Measurements from ENCODE around the gene MEIS2.

Gene MEIS2

GRCh38 chr15:37097144-37097919, 3.0 kb downstream of the MEIS2 start:
- no peak for DNase-seq

- DNase-seq: no peak
Observed at GRCh38 chr15:37096558-37097143, 3.7 kb downstream of the MEIS2 start.

GRCh38 chr15:37095770-37096557, 4.4 kb downstream of the MEIS2 start:
- DNase-seq: no peak

- DNase-seq: no peak
Observed at GRCh38 chr15:37094915-37095711, 5.2 kb downstream of the MEIS2 start.

- DNase-seq: no peak
Observed at GRCh38 chr15:37094333-37094914, 5.9 kb downstream of the MEIS2 start.

GRCh38 chr15:37093480-37094332, 6.6 kb downstream of the MEIS2 start:
- DNase-seq: no peak

- no peak for DNase-seq
Observed at GRCh38 chr15:37090543-37091175, 9.7 kb downstream of the MEIS2 start.

- DNase-seq: no peak
Observed at GRCh38 chr15:37088436-37088835, 11.9 kb downstream of the MEIS2 start.

GRCh38 chr15:37087131-37087588, 13.2 kb downstream of the MEIS2 start:
- DNase-seq: no peak

GRCh38 chr15:37086521-37086920, 13.8 kb downstream of the MEIS2 start:
- DNase-seq: no peak

- DNase-seq: no peak
Observed at GRCh38 chr15:37086120-37086519, 14.2 kb downstream of the MEIS2 start.

- no peak for DNase-seq
Observed at GRCh38 chr15:37084602-37085001, 15.7 kb downstream of the MEIS2 start.

- DNase-seq: no peak
Observed at GRCh38 chr15:37083610-37084009, 16.7 kb downstream of the MEIS2 start.

- DNase-seq: no peak
Observed at GRCh38 chr15:37081983-37082382, 18.4 kb downstream of the MEIS2 start.

- DNase-seq: no peak
Observed at GRCh38 chr15:37080261-37080921, 20.0 kb downstream of the MEIS2 start.

GRCh38 chr15:37079726-37080125, 20.6 kb downstream of the MEIS2 start:
- DNase-seq: no peak

GRCh38 chr15:37078566-37078965, 21.8 kb downstream of the MEIS2 start:
- DNase-seq: no peak

- no peak for DNase-seq
Observed at GRCh38 chr15:37077623-37078351, 22.6 kb downstream of the MEIS2 start.

- DNase-seq: no peak
Observed at GRCh38 chr15:37076543-37076942, 23.8 kb downstream of the MEIS2 start.

- no peak for DNase-seq
Observed at GRCh38 chr15:37075777-37076176, 24.6 kb downstream of the MEIS2 start.
